ELR (cell line): ENCODE measurements around the gene CHRM4.

ENCODE experiments used
- DNase-seq: peaks from one replicate; pipeline ENCODE4 v3.0.0-alpha.2; 2015; ENCODE audit warnings: low read depth

CHRM4 gene

GRCh38 chr11:46367244-46367915, 24.2 kb downstream of the CHRM4 start:
- DNase-seq: peak; percentile 69

GRCh38 chr11:46366661-46367161, 24.9 kb downstream of the CHRM4 start:
- DNase-seq: no peak

- no peak for DNase-seq
Observed at GRCh38 chr11:46366260-46366659, 25.3 kb downstream of the CHRM4 start.

- no peak for DNase-seq
Observed at GRCh38 chr11:46364791-46365190, 26.8 kb downstream of the CHRM4 start.

- DNase-seq: peak; percentile 82
Observed at GRCh38 chr11:46364056-46364455, 27.5 kb downstream of the CHRM4 start.

GRCh38 chr11:46363455-46364005, 28.0 kb downstream of the CHRM4 start:
- DNase-seq: peak; percentile 79

- peak; percentile 88 for DNase-seq
Observed at GRCh38 chr11:46363031-46363407, 28.6 kb downstream of the CHRM4 start.

- DNase-seq: no peak
Observed at GRCh38 chr11:46362156-46363030, 29.2 kb downstream of the CHRM4 start.

GRCh38 chr11:46361283-46362155, 30.1 kb downstream of the CHRM4 start:
- DNase-seq: no peak

- DNase-seq: no peak
Observed at GRCh38 chr11:46360878-46361277, 30.7 kb downstream of the CHRM4 start.

- DNase-seq: no peak
Observed at GRCh38 chr11:46359953-46360352, 31.6 kb downstream of the CHRM4 start.

- no peak for DNase-seq
Observed at GRCh38 chr11:46357483-46357936, 34.1 kb downstream of the CHRM4 start.

GRCh38 chr11:46356924-46357482, 34.6 kb downstream of the CHRM4 start:
- peak; percentile 67 for DNase-seq

GRCh38 chr11:46353698-46354097, 37.9 kb downstream of the CHRM4 start:
- no peak for DNase-seq

- DNase-seq: peak; percentile 56
Observed at GRCh38 chr11:46352063-46352841, 39.3 kb downstream of the CHRM4 start.

- DNase-seq: no peak
Observed at GRCh38 chr11:46351606-46352005, 40.0 kb downstream of the CHRM4 start.

GRCh38 chr11:46351148-46351547, 40.4 kb downstream of the CHRM4 start:
- no peak for DNase-seq

- DNase-seq: no peak
Observed at GRCh38 chr11:46350695-46351094, 40.9 kb downstream of the CHRM4 start.

- DNase-seq: no peak
Observed at GRCh38 chr11:46348566-46349401, 42.8 kb downstream of the CHRM4 start.
